Transverse colon (tissue), 4 donors: Measurements from ENCODE around the gene LY86. TPM values are rescaled to one million over a fixed set of nuclear protein-coding genes. Genes with fewer than 3 reads are reported as not detected.

Source experiments
- DNase-seq: peaks from one replicate; pipeline ENCODE4 v3.0.0-alpha.2; 2019
- H3K27ac ChIP-seq, 4 donors: fragments of 200-600 bp; sonication (generic); 2 replicates each; pipeline ENCODE4 v1.5.1; 2016 to 2018; ENCODE audit warnings: inconsistent platforms in 4 of 4
- H3K27me3 ChIP-seq: fragments of 200-600 bp; sonication (generic); 2 replicates; pipeline ENCODE4 v1.5.1; 2017; ENCODE audit warnings: inconsistent platforms
- H3K36me3 ChIP-seq, 4 donors: fragments of 200-600 bp; sonication (generic); 2 replicates each; pipeline ENCODE4 v1.5.1; 2017 to 2019; ENCODE audit warnings: inconsistent platforms in 4 of 4
- H3K4me1 ChIP-seq, 4 donors: fragments of 200-600 bp; sonication (generic); 2 replicates each; pipeline ENCODE4 v1.5.1; 2017 to 2020; ENCODE audit warnings: inconsistent platforms in 4 of 4
- H3K4me3 ChIP-seq, 4 donors: fragments of 200-600 bp; sonication (generic); 1 replicate in 1 of 4; 2 replicates in 3 of 4; pipeline versions ENCODE4 v1.5.1 to v1.6.1; 2017 to 2019; ENCODE audit warnings: inconsistent platforms in 4 of 4
- H3K9me3 ChIP-seq, 2 donors: fragments of 200-600 bp; sonication (generic); 2 replicates each; pipeline ENCODE4 v1.5.1; 2017 to 2019; ENCODE audit warnings: inconsistent platforms in 2 of 2
- CTCF ChIP-seq, 5 experiments: fragments of 200-600 bp in 3 of 5; fragments of 450-650 bp in 2 of 5; sonication (generic) in 3 of 5; IDR thresholded peaks; 1 replicate in 2 of 5; 2 replicates in 3 of 5; pipeline ENCODE4 v1.5.1; 2016 to 2017; ENCODE audit warnings: antibody characterized with exemption in 5 of 5, inconsistent platforms in 3 of 5, mild to moderate bottlenecking in 2 of 5, moderate library complexity in 1 of 5
- EP300 ChIP-seq: sonication (generic); formaldehyde crosslinking; IDR thresholded peaks from one replicate; pipeline ENCODE4 v1.6.1; 2017; ENCODE audit warnings: antibody characterized with exemption, low read depth
- POLR2A ChIP-seq: fragments of 450-650 bp; IDR thresholded peaks from one replicate; pipeline ENCODE4 v1.6.1; 2016; ENCODE audit warnings: antibody characterized with exemption, mild to moderate bottlenecking, moderate library complexity
- POLR2AphosphoS5 ChIP-seq, 3 donors: sonication (generic); formaldehyde crosslinking; IDR thresholded peaks; one replicate each; pipeline ENCODE4 v1.6.1; 2016; ENCODE audit warnings: antibody characterized with exemption in 3 of 3
- WGBS, 2 donors: methylation state at CpG; one replicate each; pipeline ENCODE4 v1.1.5; 2018; ENCODE audit warnings: low coverage in 1 of 2; 5-methylcytosine and 5-hydroxymethylcytosine counted together
- in situ Hi-C, 4 donors: fragments of 200-750 bp; cut with MboI; loops; one replicate each; pipeline versions ENCODE4 v1.15.0 to v1.15.1; 2017; ENCODE audit warnings: low sequenced_read_pairs in 3 of 4, low pct_ligation_motif_present in 1 of 4, low pct_unique_long_range_greater_than_20kb in 1 of 4
- intact Hi-C: fragments of 100-400 bp; cut with DNase I; formaldehyde crosslinking; loops from one replicate; pipeline ENCODE4 v1.15.1; 2023; ENCODE audit warnings: low total_unique reads
- total RNA-seq, 4 donors: library from RNA; depleted of rRNA; stranded (reverse); fragments of >200 nt; gene quantifications; one replicate each; pipeline ENCODE4 v1.1.0, GENCODE V29; 2016

The LY86 gene
- total RNA-seq, 4 donors from 2014 or later, result 10.0 TPM; not detected in 3

- TF ChIP-seq POLR2A (no peak), CTCF (IDR thresholded peaks at IDR 0.05) (no peak), EP300 (no peak)
- Histone ChIP-seq H3K9me3 (no peaks in the 10 kb centered on the region), H3K36me3 (no peaks in the 10 kb centered on the region), H3K27me3 (no peaks in the 10 kb centered on the region), H3K4me1 (peaks cover 0 to 8% (median 2%) of the 10 kb centered on the region in 4 donors), H3K4me3 (no peak overlapping the region), H3K27ac (peak overlapping the region in 1 of 4 donors; percentile 25)
- intact Hi-C loops, result no loop called here
- in situ Hi-C loops, result no loop called here
- no peak for DNase-seq
- WGBS, 2 donors, result 90% methylated on average over 1 of the region's 1 CpG; no CpG with 5 or more reads in 1 of the 2 donors
Observed at GRCh38 chr6:6587696-6588063, 840 bp upstream of the LY86 start.

DNA sequence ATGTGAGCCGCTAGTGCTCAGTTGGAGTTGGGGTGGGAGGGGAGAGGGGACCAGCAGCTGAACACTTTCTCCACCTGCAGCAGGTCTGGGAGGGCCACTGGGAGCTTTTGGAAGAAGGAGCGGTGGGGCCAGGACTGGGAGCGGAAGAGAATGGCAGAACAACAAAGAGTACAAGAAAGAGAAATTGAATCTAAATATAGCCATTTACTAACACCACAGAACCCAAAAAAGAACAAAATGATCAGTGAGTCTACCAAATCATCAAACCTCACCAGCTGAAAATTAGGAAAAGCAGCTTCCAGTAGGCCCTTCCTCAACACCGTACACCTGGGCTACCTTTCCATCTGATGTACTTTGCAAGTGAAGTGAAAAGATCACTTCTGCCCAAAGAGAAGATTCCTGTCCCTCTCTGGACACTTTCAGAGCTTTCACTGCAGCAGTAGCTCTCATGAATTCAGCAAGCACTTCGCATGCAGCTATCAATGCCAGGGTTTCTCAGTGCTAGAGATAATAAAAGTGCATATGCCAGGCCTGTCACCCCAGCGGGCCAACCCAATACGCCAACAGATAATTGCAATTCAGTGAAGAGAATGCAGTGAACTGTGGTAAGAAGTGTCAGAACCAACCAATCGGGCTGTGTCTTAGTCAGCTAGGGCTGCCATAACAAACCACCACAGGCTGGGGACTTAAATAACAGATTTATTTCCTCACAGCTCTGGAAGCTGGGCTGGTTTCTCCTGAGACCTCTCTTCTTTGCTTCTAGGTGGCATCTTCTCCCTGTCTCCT, 597 bp downstream of the LY86 start:
- 40 to 63% methylated on average over 1 to 7 of the region's 8 CpGs for WGBS, 2 donors
- intact Hi-C loops (no loop called here), in situ Hi-C loops (no loop called here)
- Histone ChIP-seq H3K9me3 (no peaks in the 10 kb centered on the region), H3K27ac (peak overlapping the region in 3 of 4 donors; percentile 19 to 48 (median 22)), H3K27me3 (no peaks in the 10 kb centered on the region), H3K4me3 (peak overlapping the region in 1 of 4 donors; percentile 17), H3K4me1 (peaks cover 0 to 8% (median 2%) of the 10 kb centered on the region in 4 donors), H3K36me3 (no peaks in the 10 kb centered on the region)
- no peak for DNase-seq
- TF ChIP-seq EP300 (no peak), CTCF (IDR thresholded peaks at IDR 0.05) (no peak), POLR2A (no peak), POLR2AphosphoS5 (IDR thresholded peaks at IDR 0.05) (no peak)

DNA sequence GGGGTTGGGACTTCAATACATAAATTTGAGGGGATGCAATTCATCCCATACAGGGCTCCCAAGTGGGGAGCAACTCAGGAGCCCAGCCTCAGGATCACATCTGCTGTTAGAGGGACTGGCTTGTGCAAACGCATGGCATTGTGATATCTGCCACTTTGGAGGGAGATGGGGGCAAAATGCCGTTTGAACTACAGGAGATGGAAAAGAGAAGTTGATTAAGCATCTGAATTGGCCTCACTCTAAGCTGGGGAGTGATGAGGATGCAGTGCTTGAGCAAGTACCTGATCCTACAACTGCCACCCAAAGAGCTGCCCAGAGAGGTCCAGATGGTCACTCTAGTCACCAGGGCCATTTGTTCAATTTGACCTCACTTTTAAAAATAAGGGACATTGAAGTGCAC, 2.0 kb downstream of the LY86 start:
- H3K27me3 ChIP-seq, result no peaks in the 10 kb centered on the region
- no peaks in the 10 kb centered on the region for H3K9me3 ChIP-seq
- 72% methylated on average over 2 of the region's 2 CpGs; no CpG with 5 or more reads in 1 of the 2 donors for WGBS, 2 donors
- peak overlapping the region in 1 of 4 donors; percentile 39 for H3K27ac ChIP-seq
- no peak for DNase-seq
- no peak for TF ChIP-seq EP300
- TF ChIP-seq POLR2A, result no peak
- TF ChIP-seq CTCF (IDR thresholded peaks at IDR 0.05), result no peak
- TF ChIP-seq POLR2AphosphoS5 (IDR thresholded peaks at IDR 0.05), result no peak
- peaks cover 0 to 8% (median 2%) of the 10 kb centered on the region in 4 donors for H3K4me1 ChIP-seq
- intact Hi-C loops, result no loop called here
- in situ Hi-C loops, result no loop called here
- no peak overlapping the region for H3K4me3 ChIP-seq
- no peaks in the 10 kb centered on the region for H3K36me3 ChIP-seq

- Histone ChIP-seq H3K4me3 (no peak overlapping the region), H3K9me3 (no peaks in the 10 kb centered on the region), H3K27me3 (no peaks in the 10 kb centered on the region), H3K36me3 (no peaks in the 10 kb centered on the region), H3K4me1 (peaks cover 0 to 8% (median 2%) of the 10 kb centered on the region in 4 donors), H3K27ac (peak overlapping the region; percentile 37 to 57 (median 38))
- no peak for TF ChIP-seq CTCF (IDR thresholded peaks at IDR 0.05)
- no peak for TF ChIP-seq POLR2A
- no peak for TF ChIP-seq EP300
- TF ChIP-seq POLR2AphosphoS5 (IDR thresholded peaks at IDR 0.05), result no peak
- intact Hi-C loops, result no loop called here
- peak; percentile 34 for DNase-seq
- in situ Hi-C loops, result no loop called here
- 59 to 67% methylated on average over 6 to 9 of the region's 9 CpGs for WGBS, 2 donors
Observed at GRCh38 chr6:6591778-6592465, 3.4 kb downstream of the LY86 start.
